22Rv1 (cell line): ENCODE measurements around the gene MMP28.

Experiments
- H3K27ac ChIP-seq: fragments of 450-650 bp; 2 replicates; pipeline ENCODE4 v1.5.1; 2017
- ZFX ChIP-seq: fragments of 450-650 bp; IDR thresholded peaks from 2 replicates; pipeline ENCODE4 v1.6.1; 2017; ENCODE audit warnings: antibody characterized with exemption, borderline replicate concordance
- TF ChIP-seq, protein P1 (sequence below): fragments of 450-650 bp; IDR thresholded peaks from 2 replicates; pipeline ENCODE4 v1.5.1; 2017; ENCODE audit warnings: mild to moderate bottlenecking

The MMP28 gene

DNA sequence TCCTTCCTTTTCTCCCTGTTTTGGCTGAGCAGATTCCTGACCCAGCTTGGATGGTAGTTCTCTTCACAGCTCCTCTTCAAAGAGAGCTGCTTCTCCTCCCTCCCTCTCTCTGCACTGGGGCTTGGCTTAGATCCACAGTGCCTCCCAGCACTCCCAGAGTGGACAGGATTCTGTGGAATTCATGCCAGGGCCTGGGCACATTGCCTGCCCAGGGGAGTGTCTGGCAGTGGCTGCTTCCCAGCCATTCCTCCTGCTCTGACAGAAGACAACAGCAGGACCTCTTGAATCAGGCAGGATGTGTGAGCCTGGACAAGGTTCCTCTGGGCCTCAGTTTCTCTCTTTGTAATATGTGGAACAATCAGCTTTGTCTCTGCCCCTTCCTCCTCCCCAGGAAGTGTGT is 4.5 kb upstream of the MMP28 start:
- no peak for TF ChIP-seq ZFX
- TF ChIP-seq, protein P1, sequence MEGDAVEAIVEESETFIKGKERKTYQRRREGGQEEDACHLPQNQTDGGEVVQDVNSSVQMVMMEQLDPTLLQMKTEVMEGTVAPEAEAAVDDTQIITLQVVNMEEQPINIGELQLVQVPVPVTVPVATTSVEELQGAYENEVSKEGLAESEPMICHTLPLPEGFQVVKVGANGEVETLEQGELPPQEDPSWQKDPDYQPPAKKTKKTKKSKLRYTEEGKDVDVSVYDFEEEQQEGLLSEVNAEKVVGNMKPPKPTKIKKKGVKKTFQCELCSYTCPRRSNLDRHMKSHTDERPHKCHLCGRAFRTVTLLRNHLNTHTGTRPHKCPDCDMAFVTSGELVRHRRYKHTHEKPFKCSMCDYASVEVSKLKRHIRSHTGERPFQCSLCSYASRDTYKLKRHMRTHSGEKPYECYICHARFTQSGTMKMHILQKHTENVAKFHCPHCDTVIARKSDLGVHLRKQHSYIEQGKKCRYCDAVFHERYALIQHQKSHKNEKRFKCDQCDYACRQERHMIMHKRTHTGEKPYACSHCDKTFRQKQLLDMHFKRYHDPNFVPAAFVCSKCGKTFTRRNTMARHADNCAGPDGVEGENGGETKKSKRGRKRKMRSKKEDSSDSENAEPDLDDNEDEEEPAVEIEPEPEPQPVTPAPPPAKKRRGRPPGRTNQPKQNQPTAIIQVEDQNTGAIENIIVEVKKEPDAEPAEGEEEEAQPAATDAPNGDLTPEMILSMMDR = no peak
- no peak overlapping the region for H3K27ac ChIP-seq

DNA sequence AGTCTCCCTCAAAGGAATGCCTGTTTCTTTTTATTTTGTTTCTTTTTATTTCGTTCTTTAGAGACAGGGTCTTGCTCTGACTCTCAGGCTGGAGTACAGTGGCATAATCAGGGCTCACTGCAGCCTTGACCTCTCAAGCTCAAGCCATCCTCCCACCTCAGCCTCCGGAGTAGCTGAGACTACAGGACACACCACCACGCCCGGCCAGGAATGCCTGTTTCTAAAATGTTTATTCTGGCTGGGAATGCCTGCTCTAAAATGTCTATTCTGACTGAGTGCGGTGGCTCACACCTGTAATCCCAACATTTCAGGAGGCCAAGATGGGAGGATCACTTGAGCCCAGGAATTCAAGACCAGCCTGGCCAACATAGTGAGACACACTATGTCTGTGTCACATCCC is 2.5 kb upstream of the MMP28 start:
- no peak overlapping the region for H3K27ac ChIP-seq

DNA sequence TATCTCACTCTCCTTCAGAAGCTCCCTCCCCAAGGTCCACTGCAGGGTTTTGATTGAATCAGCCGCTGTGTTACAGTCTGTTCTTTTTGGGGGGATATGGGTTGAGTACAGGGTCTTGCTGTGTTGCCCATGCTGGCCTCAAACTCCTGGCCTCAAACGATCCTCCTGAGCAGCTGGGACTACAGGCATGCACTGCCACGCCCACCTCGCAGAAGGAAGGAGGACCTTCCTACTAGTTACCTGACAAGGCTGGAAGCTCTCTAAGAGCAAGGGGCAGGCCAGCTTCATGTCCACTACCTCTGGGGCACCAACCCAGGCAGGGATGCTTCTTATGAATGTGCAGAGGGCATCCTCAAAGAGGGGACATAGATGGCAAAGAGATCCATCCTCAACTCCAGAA is 1.9 kb upstream of the MMP28 start:
- TF ChIP-seq ZFX = no peak
- TF ChIP-seq, protein P1 = no peak
- H3K27ac ChIP-seq = no peak overlapping the region

More for the DNA sequence above, 2.5 kb upstream of the MMP28 start:
- TF ChIP-seq, protein P1 = no peak
- TF ChIP-seq ZFX = no peak

DNA sequence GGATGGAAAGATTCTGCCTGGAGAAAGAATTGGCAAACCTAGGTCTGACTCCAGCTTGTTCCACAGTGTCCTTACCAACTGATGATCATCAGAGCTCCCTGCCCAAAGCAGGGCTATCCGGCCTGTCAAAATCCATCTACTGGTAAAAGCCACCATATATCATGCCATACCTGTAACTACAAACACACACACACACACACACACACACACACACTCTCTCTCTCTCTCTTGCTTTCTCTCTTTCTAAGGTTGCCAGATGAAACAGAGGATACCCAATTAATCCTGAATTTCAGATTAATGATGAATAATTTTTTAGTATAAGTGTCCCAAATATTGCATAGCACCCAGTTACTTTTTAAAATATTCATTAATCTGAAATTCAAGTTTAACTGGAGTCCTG is 1.5 kb upstream of the MMP28 start:
- TF ChIP-seq ZFX = no peak
- TF ChIP-seq, protein P1 = no peak
- H3K27ac ChIP-seq = no peak overlapping the region

DNA sequence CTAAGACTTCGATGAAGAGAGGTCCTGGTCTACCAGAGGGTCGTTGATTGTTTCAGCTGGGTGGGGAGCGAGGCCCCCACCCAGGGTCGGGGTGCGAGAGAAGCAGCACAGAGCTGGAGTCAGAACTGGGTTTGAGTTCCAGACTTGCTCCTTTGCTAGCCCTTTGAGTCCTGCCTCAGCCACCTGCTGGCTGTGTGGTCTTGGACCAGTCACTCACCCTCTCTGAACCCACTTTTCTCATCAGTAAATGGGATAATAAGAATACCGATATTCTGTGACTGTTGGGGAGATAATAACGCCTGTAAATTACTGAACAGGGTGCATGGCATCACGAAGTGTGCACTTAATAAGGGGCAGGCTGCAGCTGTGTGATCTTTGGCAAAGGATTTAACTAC is 427 bp upstream of the MMP28 start:
- no peak overlapping the region for H3K27ac ChIP-seq
- TF ChIP-seq, protein P1 = no peak
- no peak for TF ChIP-seq ZFX

DNA sequence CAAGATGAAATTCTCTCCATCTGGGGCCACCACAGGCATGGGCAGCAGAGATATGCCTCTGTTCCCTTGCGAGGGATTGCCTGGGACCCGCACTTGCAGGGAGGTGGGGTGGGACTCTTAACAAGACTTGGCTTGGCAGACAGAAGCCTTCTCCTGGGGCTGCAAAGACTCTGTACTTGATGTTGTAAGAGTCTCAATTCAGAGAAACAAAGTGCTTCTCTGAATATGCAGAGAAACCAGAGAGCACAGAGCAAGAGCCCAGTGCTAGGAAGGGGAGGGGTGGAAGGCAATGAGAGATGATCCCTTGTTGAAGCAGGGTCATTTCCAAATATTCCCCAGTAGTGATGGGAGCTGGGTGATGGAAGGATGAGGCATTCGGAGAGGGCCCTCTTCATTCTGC is 2.2 kb downstream of the MMP28 start:
- TF ChIP-seq, protein P1 = no peak
- H3K27ac ChIP-seq = no peak overlapping the region

DNA sequence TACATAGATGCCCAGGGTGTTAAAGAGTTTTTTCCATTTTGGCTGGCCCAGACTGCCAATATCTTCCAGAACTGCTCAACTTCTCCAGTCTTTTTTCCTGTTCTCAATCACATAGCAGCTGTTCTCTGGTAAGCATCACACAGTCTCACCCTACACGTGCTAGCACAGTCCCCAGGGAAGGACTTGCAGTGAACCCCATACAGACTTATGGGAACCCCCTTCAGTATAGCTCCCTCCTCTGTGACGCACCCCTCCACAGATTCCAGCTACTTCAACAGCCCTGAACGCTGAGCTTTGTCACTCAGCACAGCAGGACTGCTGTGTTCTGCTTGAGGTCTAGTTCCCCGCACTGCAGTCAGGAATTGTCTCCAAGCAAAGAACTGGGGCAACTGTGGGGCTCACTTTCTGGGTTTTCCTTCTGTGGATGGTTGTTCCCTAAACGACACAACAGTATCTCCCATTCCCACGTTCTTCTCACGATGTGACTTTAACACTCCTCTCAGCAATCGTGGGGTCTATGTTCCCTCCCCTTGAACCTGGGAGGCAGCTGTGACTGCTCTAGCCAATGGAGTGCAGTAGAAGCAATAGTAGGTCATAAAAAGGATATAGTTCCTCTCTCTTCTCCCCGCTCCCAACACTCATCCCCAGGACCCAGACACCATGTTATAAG is 3.6 kb downstream of the MMP28 start:
- H3K27ac ChIP-seq = no peak overlapping the region

More for the DNA sequence above, 3.6 kb downstream of the MMP28 start:
- TF ChIP-seq, protein P1 = no peak
- no peak for TF ChIP-seq ZFX
